DMS53 treated with DMSO at 0.1 percent for 48 hours (cell line): Measurements from ENCODE around the gene FCRLA.
"Not testable (repeated sequence)": the region's sequence is repeated elsewhere in the genome, so short reads cannot be mapped to it uniquely, and the experiment has no call there.

ENCODE experiments used
- DNase-seq: peaks from one replicate; lab custom pipeline; 2025; ENCODE audit not compliant: unreplicated experiment; lab: John Stamatoyannopoulos, UW

Gene FCRLA

GRCh38 chr1:161702250-161702649, 4.8 kb upstream of the FCRLA start:
- DNase-seq, result peak; percentile 94

GRCh38 chr1:161705537-161705936, 1.5 kb upstream of the FCRLA start:
- DNase-seq, result no peak

GRCh38 chr1:161706113-161706481, 932 bp upstream of the FCRLA start:
- DNase-seq, result no peak

GRCh38 chr1:161707503-161707902, 474 bp downstream of the FCRLA start:
- no peak for DNase-seq

- no peak for DNase-seq
Observed at GRCh38 chr1:161709373-161709772, 2.3 kb downstream of the FCRLA start.

- no peak for DNase-seq
Observed at GRCh38 chr1:161710560-161710959, 3.5 kb downstream of the FCRLA start.

GRCh38 chr1:161718559-161719324, 11.7 kb downstream of the FCRLA start:
- DNase-seq, result no peak

- DNase-seq, result no peak
Observed at GRCh38 chr1:161719325-161719611, 12.2 kb downstream of the FCRLA start.

- DNase-seq, result no peak
Observed at GRCh38 chr1:161720422-161720821, 13.4 kb downstream of the FCRLA start.

- no peak for DNase-seq
Observed at GRCh38 chr1:161720956-161721737, 14.1 kb downstream of the FCRLA start, which contains the start of gene FCRLB. Gene FCRLB, plus strand, starts transcription at chr1:161721544. Its CDS starts 1,129 bp downstream, at chr1:161722673.

GRCh38 chr1:161721738-161722343, 14.8 kb downstream of the FCRLA start:
- DNase-seq, result no peak

GRCh38 chr1:161722406-161722805, 15.4 kb downstream of the FCRLA start:
- DNase-seq, result no peak

GRCh38 chr1:161723459-161724141, 16.6 kb downstream of the FCRLA start:
- DNase-seq, result peak; percentile 3

GRCh38 chr1:161725258-161725907, 18.4 kb downstream of the FCRLA start:
- DNase-seq, result not testable (repeated sequence)

GRCh38 chr1:161725908-161726472, 19.0 kb downstream of the FCRLA start:
- peak; percentile 49 for DNase-seq

- peak; percentile 34 for DNase-seq
Observed at GRCh38 chr1:161726473-161727255, 19.6 kb downstream of the FCRLA start.

- peak; percentile 34 for DNase-seq
Observed at GRCh38 chr1:161727256-161727924, 20.4 kb downstream of the FCRLA start.

GRCh38 chr1:161728376-161729226, 21.6 kb downstream of the FCRLA start:
- DNase-seq, result no peak
